DMS114 treated with DMSO at 0.1 percent for 48 hours (cell line): ENCODE data around the gene ALPP.
"Not testable (repeated sequence)": the region's sequence is repeated elsewhere in the genome, so short reads cannot be mapped to it uniquely, and the experiment has no call there.

ENCODE experiments used
- DNase-seq: peaks from one replicate; lab custom pipeline; 2025; ENCODE audit not compliant: unreplicated experiment; lab: John Stamatoyannopoulos, UW

ALPP gene

GRCh38 chr2:232363064-232363783 lies 15.3 kb upstream of the ALPP start:
- DNase-seq: not testable (repeated sequence)

- no peak for DNase-seq
Observed at GRCh38 chr2:232363784-232364615, 14.6 kb upstream of the ALPP start.

- DNase-seq: not testable (repeated sequence)
Observed at GRCh38 chr2:232364806-232365594, 13.6 kb upstream of the ALPP start.

GRCh38 chr2:232365621-232366321 lies 12.8 kb upstream of the ALPP start:
- DNase-seq: no peak

- not testable (repeated sequence) for DNase-seq
Observed at GRCh38 chr2:232366461-232366860, 12.1 kb upstream of the ALPP start.

- no peak for DNase-seq
Observed at GRCh38 chr2:232367016-232367415, 11.5 kb upstream of the ALPP start.

GRCh38 chr2:232367591-232368233 lies 10.8 kb upstream of the ALPP start:
- DNase-seq: no peak

GRCh38 chr2:232368311-232368731 lies 10.2 kb upstream of the ALPP start:
- DNase-seq: no peak

GRCh38 chr2:232369126-232369951 lies 9.2 kb upstream of the ALPP start:
- DNase-seq: no peak

GRCh38 chr2:232370007-232370406 lies 8.5 kb upstream of the ALPP start:
- not testable (repeated sequence) for DNase-seq

GRCh38 chr2:232372231-232373208 lies 6.0 kb upstream of the ALPP start:
- no peak for DNase-seq

- DNase-seq: no peak
Observed at GRCh38 chr2:232374356-232374755, 4.2 kb upstream of the ALPP start.

GRCh38 chr2:232375164-232375563 lies 3.4 kb upstream of the ALPP start:
- DNase-seq: no peak

- DNase-seq: no peak
Observed at GRCh38 chr2:232376260-232376659, 2.3 kb upstream of the ALPP start.

- no peak for DNase-seq
Observed at GRCh38 chr2:232376713-232377112, 1.8 kb upstream of the ALPP start.

- DNase-seq: no peak
Observed at GRCh38 chr2:232377319-232377718, 1.2 kb upstream of the ALPP start.

GRCh38 chr2:232377841-232378734 lies 463 bp upstream of the ALPP start:
- no peak for DNase-seq
